G401 (cell line): ENCODE results near the gene CLTA. TPM values are rescaled to one million over a fixed set of nuclear protein-coding genes. Genes with fewer than 3 reads are reported as not detected.
A peak's percentile ranks its signal among the peaks of the same experiment; 100 is the strongest.
"Not testable (repeated sequence)": the region's sequence is repeated elsewhere in the genome, so short reads cannot be mapped to it uniquely, and the experiment has no call there.

Experiments
- DNase-seq: peaks from one replicate; pipeline ENCODE4 v3.0.0-alpha.2; 2015; ENCODE audit warnings: low spot score
- in situ Hi-C: cut with HindIII; loops from 2 replicates; pipeline ENCODE4 v1.10.0; 2016; ENCODE audit warnings: low sequenced_read_pairs, mixed read lengths
- total RNA-seq: library from RNA; depleted of rRNA; stranded (reverse); fragments of >200 nt; shearing (Covaris generic); gene quantifications from 2 replicates; pipeline ENCODE4 v1.2.3, GENCODE V29; 2014

Gene CLTA
- total RNA-seq, 1 experiment from 2014 or later: 665 TPM

DNA sequence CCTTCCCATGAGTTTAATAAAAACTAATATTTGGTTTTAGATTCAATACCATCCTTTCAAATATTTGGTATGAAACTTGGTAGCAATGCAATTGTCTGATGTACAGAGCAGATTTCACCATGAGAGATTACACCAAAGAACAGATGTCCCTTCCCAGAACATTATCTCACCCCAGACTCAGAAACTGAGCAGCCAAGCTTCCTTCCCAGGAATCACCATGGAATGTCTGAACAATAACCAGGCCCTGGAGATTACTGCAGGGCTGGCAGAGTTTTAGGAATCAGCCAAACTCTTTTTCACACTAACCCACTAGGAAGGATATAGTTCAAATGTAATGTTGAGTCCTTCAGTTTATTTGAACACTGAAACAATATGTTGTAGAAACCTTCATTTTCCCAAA is 23.9 kb downstream of the CLTA start:
- in situ Hi-C loops: no loop called here
- DNase-seq: peak; percentile 37

GRCh38 chr9:36217256-36217968 is 26.7 kb downstream of the CLTA start:
- in situ Hi-C loops: no loop called here
- DNase-seq: no peak

GRCh38 chr9:36218011-36218410 is 27.3 kb downstream of the CLTA start:
- in situ Hi-C loops: no loop called here
- peak; percentile 88 for DNase-seq

GRCh38 chr9:36218411-36218901 is 27.7 kb downstream of the CLTA start:
- DNase-seq: peak; percentile 75
- in situ Hi-C loops: no loop called here

- no peak for DNase-seq
Measured at GRCh38 chr9:36221667-36222066, 30.9 kb downstream of the CLTA start.

DNA sequence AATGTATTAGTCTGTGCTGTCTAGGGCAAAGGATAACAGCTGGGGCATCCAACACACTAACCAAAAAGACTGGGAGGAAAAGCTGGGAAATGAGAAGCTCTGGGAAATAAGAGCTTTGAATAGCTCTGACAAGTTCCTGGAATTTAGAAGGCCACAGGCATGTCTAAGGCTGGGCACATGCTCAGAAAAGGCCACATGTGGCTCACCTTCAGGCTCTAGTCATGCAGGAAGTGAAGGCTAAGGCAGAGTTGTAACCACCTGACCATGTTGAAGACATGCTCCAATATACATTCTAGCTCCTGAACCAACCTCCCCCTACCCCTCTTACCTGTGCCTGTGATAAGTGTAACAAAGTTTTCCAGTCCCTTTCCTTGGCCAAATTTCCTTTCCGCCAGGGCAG is 31.7 kb downstream of the CLTA start:
- no peak for DNase-seq
- in situ Hi-C loops: no loop called here

More at GRCh38 chr9:36221667-36222066, 30.9 kb downstream of the CLTA start:
- in situ Hi-C loops: no loop called here

DNA sequence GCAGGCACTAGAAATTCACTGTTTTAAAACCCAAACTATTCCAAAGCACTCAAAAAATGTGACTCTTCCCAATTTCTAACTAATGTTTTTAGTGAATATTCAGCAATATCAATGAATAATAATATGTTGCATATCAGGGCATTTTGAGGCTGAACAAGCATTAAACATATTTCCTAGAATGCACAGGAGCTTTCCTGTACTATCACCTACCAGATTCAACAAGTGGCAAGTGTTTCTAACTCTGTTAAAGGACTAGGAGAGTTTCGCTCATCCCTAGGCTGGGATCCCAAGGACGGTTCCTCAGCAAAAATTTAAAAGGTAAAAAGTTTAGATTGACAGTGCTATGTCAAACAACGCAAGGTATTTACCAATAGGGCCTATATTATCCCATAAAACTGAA is 46.5 kb downstream of the CLTA start:
- in situ Hi-C loops: no loop called here

GRCh38 chr9:36239205-36239604 is 48.5 kb downstream of the CLTA start:
- DNase-seq, in situ Hi-C loops: not testable (repeated sequence)

More for the DNA sequence above, 46.5 kb downstream of the CLTA start:
- no peak for DNase-seq

DNA sequence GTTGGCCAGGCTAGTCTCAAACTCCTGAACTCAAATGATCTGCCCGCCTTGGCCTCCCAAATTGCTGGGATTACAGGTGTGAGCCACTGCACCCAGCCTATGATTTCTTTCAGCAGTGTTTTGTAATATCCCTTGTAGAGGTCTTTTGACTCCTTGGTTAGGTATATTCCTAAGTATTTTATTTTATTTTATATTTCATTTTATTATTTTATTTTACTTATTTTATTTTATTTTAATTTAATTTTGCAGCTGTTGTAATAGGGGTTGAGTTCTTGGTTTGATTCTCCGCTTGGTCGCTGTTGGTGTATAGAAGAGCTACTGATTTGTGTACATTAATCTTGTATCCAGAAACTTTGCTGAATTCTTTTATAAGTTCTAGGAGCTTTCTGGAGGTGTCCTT is 49.0 kb downstream of the CLTA start:
- DNase-seq, in situ Hi-C loops: not testable (repeated sequence)

- peak; percentile 19 for DNase-seq
- in situ Hi-C loops: no loop called here
Measured at GRCh38 chr9:36245906-36246305, 55.2 kb downstream of the CLTA start.

DNA sequence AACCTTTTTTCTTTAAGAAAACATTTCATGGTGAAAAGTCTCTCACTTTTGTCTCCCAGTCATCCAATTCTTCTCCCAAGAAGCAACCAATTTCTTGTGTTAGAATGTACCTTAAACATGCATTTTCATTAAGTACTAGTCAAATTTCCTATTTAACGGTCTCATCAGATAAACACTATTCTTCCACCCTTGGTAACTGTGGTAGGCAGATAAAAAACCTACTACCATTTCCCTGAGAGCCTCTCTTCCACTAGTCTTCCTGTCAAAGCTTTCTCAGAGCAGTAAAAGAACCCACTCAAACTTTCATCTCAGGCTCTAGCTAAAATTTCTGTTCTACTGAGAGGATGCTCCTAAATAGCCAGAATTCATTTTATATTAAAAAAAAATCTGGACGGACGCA is 56.6 kb downstream of the CLTA start:
- no peak for DNase-seq
- in situ Hi-C loops: no loop called here

- in situ Hi-C loops: not testable (repeated sequence)
- DNase-seq: peak; percentile 14
Measured at GRCh38 chr9:36248061-36248460, 57.3 kb downstream of the CLTA start.

GRCh38 chr9:36249189-36249588 is 58.5 kb downstream of the CLTA start:
- in situ Hi-C loops: no loop called here
- no peak for DNase-seq

DNA sequence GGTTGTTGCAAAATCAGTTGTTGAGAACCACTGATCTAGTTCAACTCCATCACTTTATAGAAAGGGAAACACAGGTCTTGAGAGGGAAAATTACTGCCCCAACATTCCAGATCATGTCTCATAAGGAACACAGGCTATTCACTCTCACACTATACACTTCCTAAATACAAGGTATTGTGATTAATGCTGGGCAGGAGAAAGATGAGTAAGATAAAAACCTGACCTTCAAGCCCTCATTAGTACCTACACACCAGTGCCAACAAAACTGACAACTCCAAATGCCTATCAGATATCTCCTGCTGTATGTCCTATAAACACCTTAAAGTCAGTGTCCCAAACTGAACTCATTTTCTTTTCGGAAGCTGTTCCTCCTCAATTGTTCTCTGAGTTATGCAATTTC is 59.4 kb downstream of the CLTA start:
- in situ Hi-C loops: no loop called here
- DNase-seq: no peak

- no peak for DNase-seq
- in situ Hi-C loops: no loop called here
Measured at GRCh38 chr9:36251428-36251827, 60.7 kb downstream of the CLTA start.

DNA sequence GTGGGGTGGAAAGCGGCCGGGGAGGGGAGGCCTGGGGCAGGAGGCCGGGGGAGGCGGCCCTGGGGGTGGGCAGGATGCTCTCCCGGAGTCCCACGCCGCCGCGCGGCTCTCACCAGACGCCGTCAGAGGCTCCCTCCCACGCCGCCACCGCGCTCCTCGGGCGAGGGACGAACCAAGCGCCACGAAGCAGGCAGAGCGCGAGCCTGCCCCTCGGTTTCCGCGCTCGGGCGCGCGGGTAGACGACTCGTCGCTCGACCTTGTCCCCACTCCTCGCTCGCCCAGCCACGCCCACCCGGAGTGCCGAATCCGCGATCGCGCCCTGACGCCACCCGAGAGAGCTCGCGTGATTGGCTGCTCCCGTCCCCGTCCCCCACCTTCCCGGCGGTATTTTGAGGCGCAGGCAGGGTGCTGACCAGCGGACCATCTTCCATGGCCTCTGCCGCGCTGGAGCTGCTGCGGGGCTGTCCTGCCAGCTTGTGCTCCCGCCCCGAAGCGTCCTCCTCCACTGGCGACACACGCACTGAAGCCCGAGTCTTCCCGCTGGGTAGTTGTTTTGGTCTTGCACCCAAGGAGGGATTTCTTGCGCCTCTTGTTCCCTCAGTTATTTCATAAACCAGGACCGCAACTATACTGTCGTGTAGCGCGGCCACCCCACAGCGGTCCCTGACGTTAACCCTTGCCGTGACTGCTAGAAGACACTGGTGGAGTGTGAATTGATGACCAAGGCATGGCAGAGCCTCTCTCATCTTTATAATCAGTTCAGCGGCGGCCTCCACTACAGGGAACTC is 67.7 kb downstream of the CLTA start, which contains the start of gene GNE:
Gene GNE (minus strand): TSS at position 241 of the 788 bp plus-strand sequence. CDS start 9,093 bp downstream, outside the sequence.
- in situ Hi-C loops: no loop called here
- DNase-seq: peak; percentile 97

DNA sequence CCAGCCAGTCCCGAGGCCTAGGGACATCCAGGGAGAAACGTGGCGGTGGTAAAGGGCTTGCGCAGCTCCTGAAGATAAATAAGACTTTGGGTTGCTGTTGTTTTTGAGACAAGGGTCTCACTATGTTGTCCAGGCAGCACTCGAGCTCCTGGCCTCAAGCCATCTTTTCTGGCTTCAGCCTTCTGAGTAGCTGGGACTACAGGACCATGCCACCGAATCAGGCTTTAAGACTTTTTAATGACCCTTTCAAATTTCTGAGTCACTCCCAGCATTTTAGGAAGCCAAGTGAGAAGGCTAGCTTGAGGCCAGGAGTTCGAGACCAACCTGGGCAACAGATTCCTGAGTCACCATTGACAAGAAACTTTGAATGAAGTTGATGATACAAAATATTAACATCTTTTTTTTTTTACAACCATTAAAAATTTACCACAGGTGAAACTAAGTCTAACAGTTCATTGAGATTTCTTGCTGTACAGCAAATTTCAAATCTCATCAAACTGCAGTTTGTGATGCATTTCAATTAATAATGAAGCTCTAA is 68.3 kb downstream of the CLTA start:
- in situ Hi-C loops: no loop called here
- DNase-seq: no peak
